CD4-positive, alpha-beta memory T cell (primary cell): ENCODE data around the gene S100A16. TPM values are rescaled to one million over a fixed set of nuclear protein-coding genes. Genes with fewer than 3 reads are reported as not detected.
A peak's percentile ranks its signal among the peaks of the same experiment; 100 is the strongest.

ENCODE experiments used
- CTCF ChIA-PET: fragments of 350-600 bp; sonication (Branson Sonifier 250); formaldehyde crosslinking; loops from one replicate; lab custom pipeline; 2021; ENCODE audit warnings: inconsistent platforms; ENCODE audit not compliant: partially characterized antibody; lab: Charles Lee
- POLR2A ChIA-PET: fragments of 350-600 bp; sonication (Branson Sonifier 250); formaldehyde crosslinking; loops from one replicate; lab custom pipeline; 2021; ENCODE audit not compliant: partially characterized antibody; lab: Charles Lee
- DNase-seq, 5 donors: peaks; one replicate each; pipeline versions ENCODE4 v3.0.0 to v3.0.0-alpha.2; 2020 to 2022; ENCODE audit warnings: mixed read lengths in 1 of 5
- H3K27ac ChIP-seq: one replicate; pipeline ENCODE4 v1.7.0; 2013; ENCODE audit warnings: low read depth, low read length
- H3K27me3 ChIP-seq: 2 replicates; pipeline ENCODE4 v1.7.0; 2013; ENCODE audit warnings: mild to moderate bottlenecking, low read length, moderate library complexity; ENCODE audit not compliant: insufficient read depth
- H3K36me3 ChIP-seq: 2 replicates; pipeline ENCODE4 v1.7.0; 2013; ENCODE audit warnings: mild to moderate bottlenecking, low read length, moderate library complexity; ENCODE audit not compliant: insufficient read depth
- H3K4me1 ChIP-seq: 2 replicates; pipeline ENCODE4 v1.7.0; 2013; ENCODE audit warnings: mild to moderate bottlenecking, low read length, moderate library complexity; ENCODE audit not compliant: insufficient read depth
- H3K4me3 ChIP-seq, 2 donors: one replicate each; pipeline ENCODE4 v1.7.0; 2013; ENCODE audit warnings: low read length in 2 of 2, mild to moderate bottlenecking in 1 of 2
- H3K9me3 ChIP-seq, 2 donors: one replicate each; pipeline ENCODE4 v1.7.0; 2013; ENCODE audit warnings: low read length in 2 of 2, control low read depth in 1 of 2; ENCODE audit not compliant: control insufficient read depth in 1 of 2
- H3K27ac Mint-ChIP-seq, 7 donors: one replicate each; pipeline ENCODE4 v1.8.0; 2020 to 2021; ENCODE audit warnings: mixed read lengths in 7 of 7, mild to moderate bottlenecking in 6 of 7, inconsistent platforms in 3 of 7, moderate library complexity in 3 of 7
- H3K27me3 Mint-ChIP-seq, 2 donors: one replicate each; pipeline ENCODE4 v1.8.0; 2020 to 2021; ENCODE audit warnings: mixed read lengths in 2 of 2
- H3K36me3 Mint-ChIP-seq, 2 donors: one replicate each; pipeline ENCODE4 v1.8.0; 2020 to 2021; ENCODE audit warnings: mixed read lengths in 2 of 2, inconsistent platforms in 1 of 2, mild to moderate bottlenecking in 1 of 2
- H3K4me1 Mint-ChIP-seq, 4 donors: one replicate each; pipeline ENCODE4 v1.8.0; 2020 to 2021; ENCODE audit warnings: mixed read lengths in 4 of 4, mild to moderate bottlenecking in 1 of 4
- H3K4me3 Mint-ChIP-seq, 8 donors: one replicate each; pipeline ENCODE4 v1.8.0; 2020 to 2021; ENCODE audit warnings: mixed read lengths in 8 of 8, mild to moderate bottlenecking in 7 of 8, moderate library complexity in 6 of 8, inconsistent platforms in 3 of 8
- H3K9me3 Mint-ChIP-seq, 8 donors: one replicate each; pipeline ENCODE4 v1.8.0; 2020 to 2021; ENCODE audit warnings: mixed read lengths in 8 of 8, mild to moderate bottlenecking in 5 of 8, inconsistent platforms in 3 of 8, moderate library complexity in 1 of 8
- intact Hi-C: fragments of 100-400 bp; cut with micrococcal nuclease; formaldehyde crosslinking; loops from one replicate; pipeline ENCODE4 v1.15.1; 2023
- polyA plus RNA-seq, 2 donors: library from polyadenylated mRNA; unstranded; fragments of 300-500 nt; fragmentation: Illumina TruSeq; gene quantifications; one replicate each; pipeline ENCODE4 v1.2.3, GENCODE V29; 2021
- total RNA-seq, 2 experiments: library from RNA; stranded (reverse); gene quantifications; one replicate each; pipeline ENCODE4 v1.2.3, GENCODE V29; 2021

Gene S100A16
- total and polyA plus RNA-seq, 4 experiments from 2014 or later, result not detected

- ChIA-PET CTCF (interaction anchor here (0.9 to 7.5 kb wide), 9 partner anchors 15 to 170 kb away, joined by 3 to 243 read pairs (median 9); partner anchors contain the start of genes S100A14 and S100A6), POLR2A (interaction anchor here (1.3 kb wide), 1 partner anchor 28 kb away, joined by 4 read pairs; the partner anchor contains the start of gene S100A4)
- no peak overlapping the region for H3K27ac ChIP-seq
- no peak overlapping the region for H3K4me3 ChIP-seq
- Mint-ChIP-seq H3K4me1 (peaks cover 4 to 20% (median 6%) of the 10 kb centered on the region in 4 donors), H3K36me3 (no peaks in the 10 kb centered on the region), H3K9me3 (no peaks in the 10 kb centered on the region), H3K27ac (peak overlapping the region in 1 of 7 donors; percentile 27), H3K4me3 (no peak overlapping the region), H3K27me3 (peaks cover 5 to 11% of the 10 kb centered on the region in 2 donors)
- no peaks in the 10 kb centered on the region for H3K36me3 ChIP-seq
- DNase-seq, result no peak
- H3K27me3 ChIP-seq, result peaks cover 3% of the 10 kb centered on the region
- H3K4me1 ChIP-seq, result peaks cover 7% of the 10 kb centered on the region
- intact Hi-C loops, result no loop called here
- no peaks in the 10 kb centered on the region for H3K9me3 ChIP-seq
Observed at GRCh38 chr1:153573351-153573750, 39.6 kb downstream of the S100A16 start.

- Histone ChIP-seq H3K4me3 (no peak overlapping the region), H3K27me3 (no peaks in the 10 kb centered on the region), H3K4me1 (peaks cover 14% of the 10 kb centered on the region), H3K9me3 (no peaks in the 10 kb centered on the region), H3K36me3 (no peaks in the 10 kb centered on the region), H3K27ac (no peak overlapping the region)
- H3K4me1 Mint-ChIP-seq, result peaks cover 9 to 27% (median 12%) of the 10 kb centered on the region in 4 donors
- peaks cover 0 to 5% of the 10 kb centered on the region in 2 donors for H3K27me3 Mint-ChIP-seq
- H3K9me3 Mint-ChIP-seq, result no peaks in the 10 kb centered on the region
- no peaks in the 10 kb centered on the region for H3K36me3 Mint-ChIP-seq
- peak in 4 of 5 donors; percentile 24 to 45 (median 30) for DNase-seq
- H3K4me3 Mint-ChIP-seq, result no peak overlapping the region
- H3K27ac Mint-ChIP-seq, result peak overlapping the region in 3 of 7 donors; percentile 15 to 41 (median 27)
- POLR2A ChIA-PET, result interaction anchor here (1.3 to 5.8 kb wide), 2 partner anchors 27 to 39 kb away, joined by 4 to 103 read pairs; partner anchors contain the start of genes S100A4 and S100A6
- CTCF ChIA-PET, result interaction anchor here (0.9 to 7.5 kb wide), 16 partner anchors 11 to 178 kb away, joined by 3 to 243 read pairs (median 6); partner anchors contain the start of genes S100A14, S100A4 and S100A6
- intact Hi-C loops, result loop anchor here (1.0 kb wide), 2 partner anchors 177 to 414 kb away; partner anchors contain the start of gene RAB13
Observed at GRCh38 chr1:153572569-153573015, 40.3 kb downstream of the S100A16 start.

- H3K27me3 Mint-ChIP-seq, result no peaks in the 10 kb centered on the region
- no peak overlapping the region for H3K4me3 ChIP-seq
- H3K36me3 Mint-ChIP-seq, result no peaks in the 10 kb centered on the region
- H3K27ac Mint-ChIP-seq, result peak overlapping the region in 1 of 7 donors; percentile 49
- CTCF ChIA-PET, result interaction anchor here (1.0 to 7.5 kb wide), 15 partner anchors 10 to 179 kb away, joined by 3 to 243 read pairs (median 7); partner anchors contain the start of genes S100A4 and S100A6
- H3K4me1 Mint-ChIP-seq, result peaks cover 13 to 33% (median 18%) of the 10 kb centered on the region in 4 donors
- H3K4me3 Mint-ChIP-seq, result no peak overlapping the region
- POLR2A ChIA-PET, result interaction anchor here (5.8 kb wide), 1 partner anchor 38 kb away, joined by 103 read pairs; the partner anchor contains the start of gene S100A6
- no peaks in the 10 kb centered on the region for H3K27me3 ChIP-seq
- intact Hi-C loops, result loop anchor here (1.0 kb wide), 2 partner anchors 178 to 415 kb away; partner anchors contain the start of gene RAB13
- H3K27ac ChIP-seq, result no peak overlapping the region
- H3K4me1 ChIP-seq, result peaks cover 21% of the 10 kb centered on the region
- no peaks in the 10 kb centered on the region for H3K9me3 Mint-ChIP-seq
- no peak for DNase-seq
- no peaks in the 10 kb centered on the region for H3K36me3 ChIP-seq
- no peaks in the 10 kb centered on the region for H3K9me3 ChIP-seq
Observed at GRCh38 chr1:153571706-153572105, 41.2 kb downstream of the S100A16 start.

GRCh38 chr1:153570874-153571273, 42.1 kb downstream of the S100A16 start:
- no peaks in the 10 kb centered on the region for H3K9me3 ChIP-seq
- no peak for DNase-seq

GRCh38 chr1:153569465-153569864, 43.5 kb downstream of the S100A16 start:
- POLR2A ChIA-PET, result interaction anchor here (1.7 to 5.8 kb wide), 3 partner anchors 25 to 59 kb away, joined by 6 to 103 read pairs (median 13); partner anchors contain the start of gene S100A6
- Histone ChIP-seq H3K27me3 (no peaks in the 10 kb centered on the region), H3K27ac (no peak overlapping the region), H3K4me1 (peaks cover 35% of the 10 kb centered on the region), H3K4me3 (no peak overlapping the region), H3K9me3 (no peaks in the 10 kb centered on the region), H3K36me3 (no peaks in the 10 kb centered on the region)
- Mint-ChIP-seq H3K36me3 (no peaks in the 10 kb centered on the region), H3K4me1 (peaks cover 22 to 45% (median 29%) of the 10 kb centered on the region in 4 donors), H3K9me3 (no peaks in the 10 kb centered on the region), H3K27ac (no peak overlapping the region), H3K27me3 (no peaks in the 10 kb centered on the region), H3K4me3 (peak overlapping the region in 1 of 8 donors; percentile 32)
- CTCF ChIA-PET, result interaction anchor here (0.7 to 7.5 kb wide), 12 partner anchors 8 to 72 kb away, joined by 3 to 243 read pairs (median 19); partner anchors contain the start of genes S100A14, S100A4, S100A5 and S100A6
- intact Hi-C loops, result loop anchor here (5.0 kb wide), 1 partner anchor 48 kb away; the partner anchor contains the start of gene S100A14
- no peak for DNase-seq

More at GRCh38 chr1:153570874-153571273, 42.1 kb downstream of the S100A16 start:
- Mint-ChIP-seq H3K4me1 (peaks cover 20 to 41% (median 25%) of the 10 kb centered on the region in 4 donors), H3K9me3 (no peaks in the 10 kb centered on the region), H3K36me3 (no peaks in the 10 kb centered on the region), H3K27ac (no peak overlapping the region), H3K4me3 (no peak overlapping the region), H3K27me3 (no peaks in the 10 kb centered on the region)
- no peak overlapping the region for H3K4me3 ChIP-seq
- no peak overlapping the region for H3K27ac ChIP-seq
- peaks cover 29% of the 10 kb centered on the region for H3K4me1 ChIP-seq
- H3K27me3 ChIP-seq, result no peaks in the 10 kb centered on the region
- intact Hi-C loops, result no loop called here
- POLR2A ChIA-PET, result interaction anchor here (0.5 to 5.8 kb wide), 3 partner anchors 9 to 37 kb away, joined by 3 to 103 read pairs (median 6); partner anchors contain the start of gene S100A6
- CTCF ChIA-PET, result interaction anchor here (1.1 to 7.5 kb wide), 14 partner anchors 9 to 219 kb away, joined by 3 to 243 read pairs (median 14); partner anchors contain the start of genes S100A14, S100A4, S100A5 and S100A6
- H3K36me3 ChIP-seq, result no peaks in the 10 kb centered on the region

- Mint-ChIP-seq H3K4me3 (peak overlapping the region; percentile 60 to 88 (median 82)), H3K9me3 (no peaks in the 10 kb centered on the region), H3K27ac (peak overlapping the region; percentile 6 to 86 (median 70)), H3K36me3 (no peaks in the 10 kb centered on the region), H3K27me3 (no peaks in the 10 kb centered on the region), H3K4me1 (peaks cover 22 to 45% (median 29%) of the 10 kb centered on the region in 4 donors)
- ChIA-PET CTCF (interaction anchor here (0.8 to 7.5 kb wide), 18 partner anchors 9 to 65 kb away, joined by 3 to 243 read pairs (median 5); partner anchors contain the start of genes CHTOP, S100A14, S100A4 and S100A5), POLR2A (interaction anchor here (0.7 to 5.8 kb wide), 10 partner anchors 15 to 61 kb away, joined by 3 to 103 read pairs (median 6); partner anchors contain the start of genes S100A4, S100A5 and S100A6)
- DNase-seq, result peak; percentile 73 to 80 (median 75)
- no peaks in the 10 kb centered on the region for H3K36me3 ChIP-seq
- no peak overlapping the region for H3K27ac ChIP-seq
- no peaks in the 10 kb centered on the region for H3K27me3 ChIP-seq
- peak overlapping the region; percentile 40 to 49 for H3K4me3 ChIP-seq
- H3K4me1 ChIP-seq, result peaks cover 35% of the 10 kb centered on the region
- no peaks in the 10 kb centered on the region for H3K9me3 ChIP-seq
- intact Hi-C loops, result loop anchor here (1.0 to 5.0 kb wide), 3 partner anchors 35 to 57 kb away; partner anchors contain the start of gene S100A14
Observed at GRCh38 chr1:153568367-153569099, 44.4 kb downstream of the S100A16 start.
